GM18861 (cell line): ENCODE results near the gene FXYD4.
"Not testable (repeated sequence)": the region's sequence is repeated elsewhere in the genome, so short reads cannot be mapped to it uniquely, and the experiment has no call there.

Experiments
- ATAC-seq: cut with Tn5 transposase; IDR thresholded peaks from one replicate; pipeline ENCODE4 v1.9.1; 2021; ENCODE audit not compliant: unreplicated experiment

FXYD4 gene, protein sequence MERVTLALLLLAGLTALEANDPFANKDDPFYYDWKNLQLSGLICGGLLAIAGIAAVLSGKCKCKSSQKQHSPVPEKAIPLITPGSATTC

DNA sequence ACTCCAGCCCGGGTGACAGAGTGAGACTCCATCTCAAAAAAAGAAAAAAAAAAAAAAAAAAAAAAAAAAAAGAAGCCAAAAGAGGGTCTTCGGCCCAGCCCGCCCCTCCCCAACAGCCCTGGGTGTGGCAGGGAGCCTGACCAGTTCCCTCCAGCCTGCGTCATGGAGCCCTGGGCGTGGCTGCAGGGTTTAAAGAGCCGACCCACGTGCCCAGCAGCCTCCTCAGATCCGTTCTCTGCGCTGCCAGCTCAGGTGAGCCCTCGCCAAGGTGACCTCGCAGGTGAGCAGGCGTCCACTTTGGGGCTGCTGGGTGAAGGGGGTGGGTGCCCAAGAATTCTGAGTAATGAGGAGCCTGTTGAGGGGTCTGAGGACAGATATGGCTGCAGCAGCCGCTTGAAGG lies at the start of gene FXYD4:
Gene FXYD4, plus strand, starts transcription at position 219 of the 400 bp plus-strand sequence. CDS start 2,111 bp downstream, outside the sequence.
- ATAC-seq, result no peak

DNA sequence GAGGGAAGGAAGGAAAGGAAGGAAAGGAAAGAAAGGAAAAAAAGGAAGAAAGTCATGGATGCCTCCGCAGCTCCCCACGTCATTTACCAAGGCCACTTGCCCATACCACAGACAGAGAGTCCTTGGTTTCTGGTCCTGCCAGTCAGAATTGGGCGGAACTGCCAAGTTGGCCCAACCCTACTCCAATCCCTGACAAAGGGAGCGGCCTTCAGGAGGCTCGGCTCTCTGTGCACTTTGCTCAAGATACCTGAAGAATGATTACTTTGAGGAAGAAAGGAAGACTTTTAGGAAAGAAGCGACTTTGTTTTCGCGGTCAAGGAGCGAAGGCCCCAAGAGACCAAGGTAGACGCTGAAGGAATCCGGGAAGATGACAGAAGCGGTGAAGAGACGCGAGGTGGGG lies 49.1 kb upstream of the FXYD4 start:
- ATAC-seq, result no peak

DNA sequence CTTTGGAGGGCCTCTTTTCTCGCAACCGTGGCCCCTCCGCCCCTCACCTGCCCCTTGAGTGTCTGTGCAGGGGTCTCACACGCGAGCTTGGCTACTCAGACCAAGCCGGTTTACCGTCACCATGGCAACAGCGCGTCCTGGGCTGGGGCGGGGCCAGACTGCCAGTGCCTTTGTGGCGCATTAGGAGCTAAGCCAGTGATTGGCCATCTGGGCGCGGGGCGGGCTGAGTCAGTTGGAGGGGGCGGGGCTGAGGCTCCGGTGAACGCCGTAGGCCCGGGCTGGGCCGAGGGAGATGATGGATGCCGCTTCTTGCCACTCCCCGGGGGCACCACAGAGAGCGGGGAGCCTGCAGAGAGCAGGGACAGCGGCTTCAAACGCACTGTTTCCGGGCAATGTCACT lies 48.7 kb upstream of the FXYD4 start:
- no peak for ATAC-seq

DNA sequence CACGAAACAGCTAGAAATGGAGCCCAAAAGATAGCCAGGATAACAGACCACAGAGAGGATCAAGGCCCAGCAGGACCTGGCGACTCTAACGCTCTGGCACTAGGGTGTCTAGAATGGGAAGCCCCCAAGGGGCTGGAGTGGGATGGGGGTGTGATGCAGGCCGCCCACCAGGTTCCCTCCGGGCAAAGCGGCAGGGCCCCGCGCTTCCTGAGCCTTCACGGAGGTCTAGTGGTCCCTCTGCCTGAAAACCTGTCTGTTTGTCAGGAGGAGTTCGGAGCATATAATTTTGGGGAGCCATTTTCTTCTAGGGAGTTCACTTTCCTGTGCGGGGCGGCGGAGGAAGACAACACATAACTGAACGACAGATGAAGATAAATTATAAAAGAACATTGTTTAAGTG lies 48.2 kb upstream of the FXYD4 start:
- ATAC-seq, result no peak

DNA sequence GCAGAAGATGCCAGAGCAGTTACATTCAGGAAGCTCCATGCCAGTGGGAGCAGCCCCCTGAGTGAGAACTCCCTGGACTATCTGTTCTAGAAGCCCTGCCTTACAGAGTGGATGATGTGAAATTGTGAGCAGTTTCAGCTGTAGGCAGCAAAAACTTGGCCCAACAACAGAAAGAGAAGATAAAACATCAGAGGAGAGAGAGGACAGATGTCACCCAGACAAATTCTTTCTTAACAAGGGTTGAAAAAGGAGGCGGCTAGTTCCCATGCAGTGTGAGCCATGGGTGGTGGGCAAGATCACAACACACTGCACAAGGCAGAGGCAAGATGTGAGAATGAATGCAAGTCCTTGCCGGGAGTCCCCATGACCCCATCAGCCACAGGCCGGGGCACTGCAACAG lies 46.6 kb upstream of the FXYD4 start:
- no peak for ATAC-seq

DNA sequence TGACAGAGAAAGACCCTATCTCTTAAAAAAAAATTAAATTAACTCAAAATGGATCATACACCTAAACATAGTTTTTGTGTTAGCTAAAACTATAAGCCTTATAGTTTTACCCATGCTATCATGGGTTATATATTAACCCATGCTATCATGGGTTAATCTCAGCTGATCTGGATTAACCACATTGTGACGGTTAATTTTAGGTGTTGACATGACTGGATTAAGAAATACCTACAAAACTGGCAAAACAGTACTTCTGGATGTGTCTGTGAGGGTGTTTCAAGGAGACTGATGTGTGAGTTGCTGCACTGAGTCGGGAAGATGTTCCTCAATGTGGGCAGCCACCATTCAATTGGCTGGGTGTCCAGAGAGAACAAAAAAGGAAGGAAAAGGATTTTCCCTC lies 44.3 kb upstream of the FXYD4 start:
- no peak for ATAC-seq

DNA sequence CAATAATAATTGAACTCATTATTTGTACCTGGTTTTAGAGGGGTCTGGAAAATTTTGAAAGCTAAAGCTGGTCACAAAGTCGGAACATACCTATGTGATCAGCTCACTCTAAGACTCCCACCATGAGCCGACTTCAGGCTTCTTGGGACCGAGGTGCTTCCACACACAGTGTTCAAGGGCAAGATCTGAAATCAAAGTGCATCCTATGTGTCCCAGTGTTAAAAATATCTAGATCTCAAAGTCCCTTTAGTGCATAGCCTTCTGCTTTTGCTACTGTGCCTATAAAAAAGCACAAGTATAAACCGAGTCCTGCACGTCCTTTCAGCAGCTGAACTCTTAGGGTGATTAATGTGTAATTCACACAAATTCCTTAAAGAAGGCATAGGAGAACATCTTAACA lies 43.5 kb upstream of the FXYD4 start:
- ATAC-seq, result no peak

DNA sequence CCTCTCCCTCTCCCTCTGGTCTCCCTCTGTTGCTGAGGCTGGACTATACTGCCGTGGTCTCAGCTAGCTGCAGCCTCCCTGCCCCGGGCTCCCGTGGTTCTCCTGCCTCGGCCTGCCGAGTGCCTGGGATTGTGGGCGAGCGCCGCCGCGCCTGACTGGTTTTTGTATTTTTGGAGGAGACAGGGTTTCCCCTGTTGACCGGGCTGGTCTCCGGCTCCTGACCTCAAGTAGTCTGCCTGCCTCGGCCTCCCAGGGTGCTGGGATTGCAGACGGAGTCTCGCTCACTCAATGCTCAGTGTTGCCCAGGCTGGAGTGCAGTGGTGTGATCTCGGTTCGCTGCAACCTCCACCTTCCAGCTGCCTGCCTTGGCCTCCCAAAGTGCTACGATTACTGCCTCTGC lies 42.6 kb upstream of the FXYD4 start:
- ATAC-seq, result not testable (repeated sequence)

DNA sequence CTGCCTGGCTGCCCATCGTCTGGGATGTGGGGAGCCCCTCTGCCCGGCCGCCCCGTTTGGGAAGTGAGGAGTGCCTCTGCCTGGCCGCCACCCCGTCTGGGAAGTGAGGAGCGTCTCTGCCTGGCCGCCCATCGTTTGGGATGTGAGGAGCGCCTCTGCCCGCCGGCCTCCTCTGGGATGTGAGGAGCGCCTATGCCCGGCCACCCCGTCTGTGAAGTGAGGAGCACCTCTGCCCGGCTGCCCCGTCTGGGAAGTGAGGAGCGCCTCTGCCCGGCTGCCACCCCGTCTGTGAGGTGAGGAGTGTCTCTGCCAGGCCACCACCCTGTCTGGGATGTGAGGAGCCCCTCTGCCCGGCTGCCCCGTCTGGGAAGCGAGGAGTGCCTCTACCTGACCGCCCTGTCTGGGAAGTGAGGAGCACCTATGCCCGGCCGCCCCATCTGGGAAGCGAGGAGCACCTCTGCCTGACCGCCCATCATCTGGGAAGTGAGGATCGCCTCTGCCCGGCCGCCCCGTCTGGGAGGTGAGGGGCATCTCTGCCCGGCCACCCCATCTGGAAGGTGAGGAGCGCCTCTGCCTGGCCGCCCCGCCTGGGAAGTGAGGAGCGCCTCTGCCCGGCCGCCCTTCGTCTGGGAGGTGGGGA lies 42.1 kb upstream of the FXYD4 start:
- ATAC-seq, result not testable (repeated sequence)

DNA sequence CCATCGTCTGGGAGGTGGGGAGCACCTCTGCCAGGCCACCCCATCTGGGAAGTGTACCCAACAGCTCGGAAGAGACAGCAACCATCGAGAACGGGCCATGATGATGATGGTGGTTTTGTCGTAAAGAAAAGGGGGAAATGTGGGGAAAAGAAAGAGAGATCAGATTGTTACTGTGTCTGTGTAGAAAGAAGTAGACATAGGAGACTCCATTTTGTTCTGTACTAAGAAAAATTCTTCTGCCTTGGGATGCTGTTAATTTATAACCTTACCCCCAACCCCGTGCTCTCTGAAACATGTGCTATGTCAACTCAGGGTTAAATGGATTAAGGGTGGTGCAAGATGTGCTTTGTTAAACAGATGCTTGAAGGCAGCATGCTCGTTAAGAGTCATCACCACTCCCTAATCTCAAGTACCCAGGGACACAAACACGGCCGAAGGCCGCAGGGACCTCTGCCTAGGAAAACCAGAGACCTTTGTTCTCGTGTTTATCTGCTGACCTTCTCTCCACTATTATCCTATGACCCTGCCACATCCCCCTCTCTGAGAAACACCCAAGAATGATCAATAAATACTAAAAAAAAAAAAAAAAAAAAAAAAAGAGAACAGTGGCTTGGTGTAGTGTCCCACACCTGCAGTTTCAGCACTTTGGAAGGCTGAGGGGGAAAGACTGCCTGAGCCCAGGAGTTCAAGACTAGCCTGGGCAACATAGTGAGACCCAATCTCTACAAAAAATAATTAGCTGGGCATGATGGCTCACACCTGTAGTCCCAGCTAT lies 41.2 kb upstream of the FXYD4 start:
- not testable (repeated sequence) for ATAC-seq

DNA sequence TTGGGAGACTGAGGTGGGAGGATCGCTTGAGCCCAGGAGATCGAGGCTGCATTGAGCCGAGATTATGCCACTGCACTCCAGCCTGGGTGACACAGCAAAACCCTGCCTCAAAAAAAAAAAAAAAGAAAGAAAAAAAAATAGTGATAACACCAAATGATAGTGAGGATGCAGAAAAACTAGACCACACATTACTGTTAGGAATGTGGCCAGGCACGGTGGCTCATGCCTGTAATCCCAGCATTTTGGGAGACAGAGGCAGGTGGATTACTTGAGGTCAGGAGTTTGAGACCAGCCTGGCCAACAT lies 40.7 kb upstream of the FXYD4 start:
- ATAC-seq, result not testable (repeated sequence)

DNA sequence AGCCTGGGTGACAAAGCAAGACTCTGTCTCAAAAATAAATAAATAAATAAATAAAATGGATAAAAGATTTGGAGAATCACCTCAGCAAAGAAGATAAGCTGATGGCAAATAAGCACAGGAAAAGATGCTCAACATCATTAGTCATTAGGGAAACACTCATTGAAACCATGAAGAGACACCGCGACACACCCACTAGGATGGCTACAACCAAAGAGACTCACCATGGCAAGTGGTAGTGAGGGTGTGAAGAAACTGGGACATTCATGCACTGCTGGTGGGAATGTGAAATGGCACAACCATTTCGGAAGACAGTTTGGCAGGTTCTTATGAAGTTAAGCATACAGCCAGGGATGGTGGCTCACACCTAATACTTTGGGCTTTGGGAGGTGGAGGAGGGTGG lies 37.8 kb upstream of the FXYD4 start:
- no peak for ATAC-seq

DNA sequence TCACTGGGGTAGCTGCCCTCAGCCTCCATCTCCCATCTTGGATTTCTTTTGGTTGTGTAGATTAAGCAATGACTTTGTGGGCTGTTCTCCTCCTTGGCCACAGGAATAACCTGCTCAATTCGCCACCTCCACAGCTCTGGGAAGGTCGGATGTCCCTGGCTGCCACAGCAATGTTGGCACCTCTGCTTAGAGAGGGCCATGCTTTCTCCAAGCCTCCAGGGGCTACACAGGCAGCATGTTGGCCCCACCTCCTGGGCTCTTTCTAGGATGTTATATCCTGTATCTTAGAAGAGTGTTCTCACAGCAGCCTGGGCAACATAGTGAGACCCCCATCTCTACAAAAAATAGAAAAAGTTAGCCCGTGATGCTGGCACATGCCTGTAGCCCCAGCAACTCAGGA lies 35.4 kb upstream of the FXYD4 start:
- no peak for ATAC-seq

DNA sequence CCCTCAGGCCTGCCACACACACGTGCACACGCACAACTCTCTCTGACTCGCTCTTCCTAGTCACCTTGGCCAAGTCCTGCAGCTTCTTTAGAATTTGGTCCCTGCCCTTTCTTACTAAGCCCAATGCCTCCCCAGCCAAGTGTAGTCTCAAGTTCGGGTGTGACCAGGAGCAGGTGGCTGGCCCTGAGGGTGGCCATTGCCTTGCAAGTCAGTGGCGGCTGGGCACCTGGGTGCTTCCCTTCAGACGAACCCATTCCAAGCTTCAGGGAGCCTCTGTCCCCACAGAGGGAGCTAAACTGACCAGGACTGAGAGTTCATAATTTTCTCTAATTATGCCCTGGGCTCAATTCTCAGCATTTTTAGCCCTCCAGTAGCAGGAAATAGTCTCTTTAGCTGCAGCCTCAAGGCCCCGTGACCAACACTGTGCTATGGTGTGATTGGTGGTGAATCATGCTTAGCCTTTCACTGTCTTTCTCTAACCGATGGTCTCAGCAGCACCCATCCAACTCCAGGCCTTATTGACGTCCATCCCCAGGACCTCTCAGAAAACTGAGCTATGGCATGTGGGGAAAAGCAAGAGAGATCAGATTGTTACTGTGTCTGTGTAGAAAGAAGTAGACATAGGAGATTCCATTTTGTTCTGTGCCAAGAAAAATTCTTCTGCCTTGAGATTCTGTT lies 34.7 kb upstream of the FXYD4 start:
- ATAC-seq, result no peak

DNA sequence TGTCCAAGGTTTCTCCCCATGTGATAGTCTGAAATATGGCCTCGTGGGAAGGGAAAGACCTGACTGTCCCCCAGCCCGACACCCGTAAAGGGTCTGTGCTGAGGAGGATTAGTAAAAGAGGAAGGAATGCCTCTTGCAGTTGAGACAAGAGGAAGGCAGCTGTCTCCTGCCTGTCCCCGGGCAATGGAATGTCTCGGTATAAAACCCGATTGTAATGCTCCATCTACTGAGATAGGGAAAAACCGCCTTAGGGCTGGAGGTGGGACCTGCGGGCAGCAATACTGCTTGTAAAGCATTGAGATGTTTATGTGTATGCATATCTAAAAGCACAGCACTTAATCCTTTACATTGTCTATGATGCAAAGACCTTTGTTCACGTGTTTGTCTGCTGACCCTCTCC lies 33.9 kb upstream of the FXYD4 start:
- ATAC-seq, result not testable (repeated sequence)

DNA sequence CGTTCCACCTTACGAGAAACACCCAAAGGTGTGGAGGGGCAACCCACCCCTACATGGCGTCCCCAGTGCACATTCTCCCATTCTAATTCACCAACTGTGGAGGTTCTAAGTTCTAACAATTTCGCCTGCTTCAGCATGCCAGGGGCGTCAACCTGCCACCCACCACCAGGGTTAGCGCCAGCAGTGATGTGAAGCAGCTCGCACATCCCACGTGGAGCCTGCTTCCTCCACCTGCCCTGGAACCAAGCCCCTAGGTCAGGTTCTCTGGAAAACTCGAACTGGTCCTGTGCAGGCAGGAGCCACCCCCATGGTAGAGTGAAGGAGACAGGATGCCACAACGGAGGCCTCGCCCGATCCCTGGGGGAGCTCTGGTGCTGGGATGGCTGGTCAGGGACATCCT lies 33.3 kb upstream of the FXYD4 start:
- ATAC-seq, result no peak

DNA sequence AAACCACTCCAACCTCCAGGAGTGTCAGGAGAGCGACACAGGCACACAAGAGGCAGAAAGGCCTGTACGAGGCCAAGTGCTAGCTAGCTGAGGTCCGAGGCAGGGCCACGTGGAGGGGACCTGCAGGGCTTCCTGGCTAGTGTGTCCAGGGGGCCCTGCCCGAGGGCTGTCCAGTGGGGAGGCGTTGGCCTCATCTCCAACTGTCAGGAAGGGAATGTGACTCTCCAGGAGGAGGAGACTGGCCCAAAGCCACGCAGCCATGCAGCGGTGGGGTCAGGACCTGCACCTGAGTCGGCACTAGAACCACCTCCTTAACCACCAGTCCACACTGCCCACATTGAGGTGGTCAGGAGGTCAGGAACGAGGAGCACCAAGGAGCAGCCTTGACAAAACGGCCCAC lies 32.3 kb upstream of the FXYD4 start:
- ATAC-seq, result no peak

DNA sequence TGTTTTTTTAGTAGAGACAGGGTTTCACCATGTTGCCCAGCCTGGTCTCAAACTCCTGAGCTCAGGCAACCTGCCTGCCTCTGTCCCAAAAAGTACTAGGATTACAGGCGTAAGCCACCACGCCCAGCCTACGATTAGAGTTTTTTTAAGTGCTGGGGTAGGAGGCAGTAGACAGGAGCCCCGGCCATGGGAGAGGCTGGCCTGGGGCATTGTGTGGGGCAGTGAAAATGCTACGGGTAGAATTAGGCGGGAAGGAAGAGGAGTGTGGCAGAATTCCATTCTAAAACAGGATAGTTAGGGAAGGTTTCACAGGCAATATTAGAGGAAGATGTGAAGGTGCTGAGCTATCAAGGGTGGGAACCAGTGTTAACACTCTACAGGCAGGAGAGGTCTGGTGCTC lies 31.3 kb upstream of the FXYD4 start:
- no peak for ATAC-seq

DNA sequence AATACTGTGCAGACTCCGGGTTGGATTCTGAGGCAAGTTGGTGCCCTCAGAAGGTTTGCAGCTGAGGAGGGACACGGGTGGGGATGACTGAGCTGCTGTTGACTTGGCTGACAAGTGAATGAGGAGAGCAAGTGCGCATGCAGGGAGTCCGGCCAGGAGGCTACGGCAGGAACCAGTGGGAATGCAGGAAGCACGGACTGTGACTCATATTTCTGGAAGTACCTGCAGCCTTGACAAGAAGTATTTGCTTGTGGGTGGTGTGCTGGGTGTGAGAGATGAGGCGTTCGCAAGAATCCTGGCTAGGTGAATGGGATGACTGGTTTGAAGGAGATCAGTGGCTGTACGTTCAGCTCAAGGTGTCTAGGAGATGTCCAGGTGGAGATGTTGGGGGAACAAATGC lies 30.8 kb upstream of the FXYD4 start:
- no peak for ATAC-seq

DNA sequence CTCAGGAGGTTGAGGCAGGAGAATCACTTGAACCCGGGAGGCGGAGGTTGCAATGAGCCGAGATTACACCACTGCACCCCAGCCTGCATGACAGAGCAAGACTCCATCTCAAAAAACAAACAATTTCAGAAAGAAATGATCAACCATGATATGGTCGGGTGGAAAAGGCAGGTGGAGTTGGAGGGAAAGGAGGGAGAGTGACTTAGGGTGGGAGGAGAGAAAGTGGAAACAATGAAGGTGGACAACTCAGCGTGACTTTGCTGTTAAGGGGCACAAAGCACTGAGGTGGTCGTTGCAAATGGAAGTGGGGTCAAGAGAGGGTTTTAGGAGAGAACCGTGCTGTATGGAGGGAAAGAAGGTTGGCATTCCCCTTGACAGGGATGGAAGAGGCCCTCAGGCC lies 30.0 kb upstream of the FXYD4 start:
- no peak for ATAC-seq

DNA sequence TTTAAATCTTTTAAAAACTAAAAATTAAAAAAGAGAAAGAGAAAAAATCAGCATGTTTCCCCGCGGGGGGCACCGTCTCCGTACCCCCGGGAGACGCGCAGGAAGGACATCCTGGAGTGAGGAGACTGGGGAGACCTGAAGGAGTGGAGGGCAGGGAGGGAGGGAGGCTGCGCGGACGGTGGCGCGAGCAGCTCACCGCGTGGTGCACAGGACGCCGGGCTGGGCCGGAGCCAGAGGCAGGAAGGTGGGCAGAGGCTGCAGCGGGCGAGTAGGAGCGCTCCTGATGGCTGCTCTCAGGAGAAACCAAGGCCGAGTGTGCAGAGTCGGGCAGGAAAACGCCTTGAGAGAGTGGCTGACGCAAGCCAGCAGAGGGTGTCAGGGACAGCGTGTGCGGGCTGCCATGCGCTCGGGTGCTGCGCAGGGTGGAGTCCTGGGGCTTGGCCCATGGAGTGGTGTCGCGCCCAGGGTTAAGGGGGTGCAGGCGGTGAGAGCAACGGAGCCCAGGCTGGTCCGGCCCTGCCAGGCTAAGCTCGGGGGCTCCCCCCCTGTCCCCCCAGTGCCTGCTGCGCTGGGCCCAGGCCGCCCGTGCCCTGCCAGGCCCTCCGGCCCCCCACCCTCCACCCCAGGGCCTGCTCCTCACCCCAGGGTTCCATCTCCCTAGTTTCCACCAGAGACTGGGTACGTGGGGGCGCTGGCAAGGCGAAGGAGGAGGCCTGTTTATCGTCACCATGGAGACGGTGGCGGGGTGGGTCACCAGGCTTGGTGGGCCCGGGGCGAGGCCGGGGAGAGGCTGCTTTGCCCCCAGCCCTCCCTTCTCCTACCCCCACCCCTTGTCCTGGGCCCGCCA lies 28.9 kb upstream of the FXYD4 start:
- ATAC-seq, result no peak
